NOMO-1 (cell line): ENCODE measurements around the gene C12orf76.
"Not testable (repeated sequence)": the region's sequence is repeated elsewhere in the genome, so short reads cannot be mapped to it uniquely, and the experiment has no call there.

Experiments used
- DNase-seq, 2 experiments: peaks; one replicate each; lab custom pipeline; 2025; ENCODE audit not compliant: unreplicated experiment in 2 of 2; lab: John Stamatoyannopoulos, UW

C12orf76 gene

GRCh38 chr12:110048242-110049027, at the start of gene C12orf76:
TSS of gene C12orf76 (minus strand) at chr12:110048522. CDS start at chr12:110048495, 27 bp downstream.
- peak; percentile 96 to 98 for DNase-seq

- DNase-seq, result no peak
These were observed 45.4 kb upstream of the C12orf76 start for GRCh38 chr12:110093631-110094311.

- no peak for DNase-seq
These were observed 42.9 kb upstream of the C12orf76 start for GRCh38 chr12:110091136-110091711.

GRCh38 chr12:110090266-110091135, 42.2 kb upstream of the C12orf76 start:
- no peak for DNase-seq

- DNase-seq, result peak; percentile 18 to 57
These were observed 40.6 kb upstream of the C12orf76 start for GRCh38 chr12:110088936-110089335.

- peak; percentile 52 to 81 for DNase-seq
These were observed 39.9 kb upstream of the C12orf76 start for GRCh38 chr12:110088216-110088615.

- DNase-seq, result no peak
These were observed 36.1 kb upstream of the C12orf76 start for GRCh38 chr12:110084314-110085015.

GRCh38 chr12:110080410-110080809, 32.1 kb upstream of the C12orf76 start:
- no peak for DNase-seq

GRCh38 chr12:110079477-110080400, 31.4 kb upstream of the C12orf76 start:
- DNase-seq, result peak; percentile 60 to 92

GRCh38 chr12:110077800-110078199, 29.5 kb upstream of the C12orf76 start:
- DNase-seq, result no peak

- no peak for DNase-seq
These were observed 27.6 kb upstream of the C12orf76 start for GRCh38 chr12:110075880-110076279.

- no peak for DNase-seq
These were observed 25.8 kb upstream of the C12orf76 start for GRCh38 chr12:110074089-110074488.

- DNase-seq, result no peak
These were observed 24.9 kb upstream of the C12orf76 start for GRCh38 chr12:110073049-110073831.

- DNase-seq, result not testable (repeated sequence)
These were observed 24.3 kb upstream of the C12orf76 start for GRCh38 chr12:110072636-110073035.

- no peak for DNase-seq
These were observed 23.6 kb upstream of the C12orf76 start for GRCh38 chr12:110071967-110072366.

- DNase-seq, result no peak
These were observed 23.2 kb upstream of the C12orf76 start for GRCh38 chr12:110071504-110071903.

- DNase-seq, result no peak
These were observed 20.3 kb upstream of the C12orf76 start for GRCh38 chr12:110068654-110069053.

- not testable (repeated sequence) for DNase-seq
These were observed 19.8 kb upstream of the C12orf76 start for GRCh38 chr12:110068115-110068514.
